ENCODE measurements around the gene PNMA8B.
A peak's percentile ranks its signal among the peaks of the same experiment; 100 is the strongest.

Gene PNMA8B

DNA sequence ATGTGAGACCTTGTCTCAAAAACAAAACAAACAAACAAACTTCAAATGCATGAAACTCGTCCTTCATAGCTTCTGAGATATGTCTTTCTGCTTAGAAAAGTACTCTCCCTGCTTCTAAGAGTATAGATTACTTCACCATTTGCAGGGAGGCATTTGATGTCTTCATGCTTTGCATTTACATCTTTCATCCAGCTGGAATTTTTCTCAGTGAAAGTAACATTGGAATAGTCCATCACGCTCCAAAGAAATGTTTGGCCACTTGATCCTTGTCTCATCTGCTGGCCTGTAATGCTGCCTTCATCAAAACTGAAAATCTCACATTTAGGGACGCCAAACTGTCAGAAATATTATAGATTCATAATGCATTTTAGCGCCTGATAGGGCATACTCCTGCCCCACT lies 43.5 kb downstream of the PNMA8B start:
- POLR2A ChIA-PET = no interaction called here
- H3K4me3 ChIP-seq (ENCODE audit: low read depth, low read length) = no peak overlapping the region
- TF ChIP-seq ZNF623 (tag by site-specific recombination; IDR thresholded peaks at IDR 0.05) (no peak), ZNF404 (tag by site-specific recombination; IDR thresholded peaks at IDR 0.05) (no peak), KLF16 (tag by site-specific recombination; IDR thresholded peaks at IDR 0.05) (no peak), KLF10 (tag by site-specific recombination; IDR thresholded peaks at IDR 0.05) (no peak), ZNF596 (tag by site-specific recombination; IDR thresholded peaks at IDR 0.05) (no peak), ZNF16 (tag by site-specific recombination; IDR thresholded peaks at IDR 0.05; ENCODE audit: low read depth) (no peak), ZNF121 (tag by site-specific recombination; IDR thresholded peaks at IDR 0.05) (no peak)
- TF ChIP-seq, protein P1, sequence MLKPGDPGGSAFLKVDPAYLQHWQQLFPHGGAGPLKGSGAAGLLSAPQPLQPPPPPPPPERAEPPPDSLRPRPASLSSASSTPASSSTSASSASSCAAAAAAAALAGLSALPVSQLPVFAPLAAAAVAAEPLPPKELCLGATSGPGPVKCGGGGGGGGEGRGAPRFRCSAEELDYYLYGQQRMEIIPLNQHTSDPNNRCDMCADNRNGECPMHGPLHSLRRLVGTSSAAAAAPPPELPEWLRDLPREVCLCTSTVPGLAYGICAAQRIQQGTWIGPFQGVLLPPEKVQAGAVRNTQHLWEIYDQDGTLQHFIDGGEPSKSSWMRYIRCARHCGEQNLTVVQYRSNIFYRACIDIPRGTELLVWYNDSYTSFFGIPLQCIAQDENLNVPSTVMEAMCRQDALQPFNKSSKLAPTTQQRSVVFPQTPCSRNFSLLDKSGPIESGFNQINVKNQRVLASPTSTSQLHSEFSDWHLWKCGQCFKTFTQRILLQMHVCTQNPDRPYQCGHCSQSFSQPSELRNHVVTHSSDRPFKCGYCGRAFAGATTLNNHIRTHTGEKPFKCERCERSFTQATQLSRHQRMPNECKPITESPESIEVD (tag by site-specific recombination; IDR thresholded peaks at IDR 0.05) = no peak
- no peaks in the 10 kb centered on the region for H3K36me3 ChIP-seq (ENCODE audit: control insufficient read depth in 2 of 2, insufficient read depth in 1 of 2, low read length in 2 of 2)
- H3K4me1 ChIP-seq (ENCODE audit: control insufficient read depth, insufficient read depth, low read length) = no peaks in the 10 kb centered on the region
- H3K27ac ChIP-seq (ENCODE audit: extremely low read depth, low read depth, low read length) = no peak overlapping the region
- H3K9me3 ChIP-seq (ENCODE audit: control insufficient read depth, insufficient read depth, low read depth, low read length) = no peaks in the 10 kb centered on the region
- CTCF ChIA-PET = interaction anchor here (0.7 to 2.1 kb wide), 4 partner anchors 48 to 1113 kb away, joined by 3 to 6 read pairs (median 4); no protein-coding TSS in a partner anchor

DNA sequence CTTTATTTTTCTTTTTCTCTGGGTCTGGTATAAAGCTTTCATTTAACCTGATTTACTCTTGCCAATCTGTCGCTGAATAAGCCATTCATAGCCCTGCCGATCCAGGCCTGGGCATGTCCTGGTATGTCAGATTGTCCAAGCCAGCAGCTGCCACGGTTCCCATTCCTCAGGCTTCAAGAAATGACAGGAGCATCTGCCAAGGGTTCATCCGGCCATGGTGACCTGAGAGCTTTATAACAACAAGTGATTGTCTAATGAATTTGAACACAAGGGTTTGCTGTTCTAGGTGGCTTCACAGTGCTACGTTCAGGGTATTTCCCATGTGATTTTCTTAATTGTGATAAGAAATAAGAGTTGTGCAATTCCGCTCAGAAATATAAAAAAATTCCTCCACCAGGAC lies 44.3 kb downstream of the PNMA8B start:
- TF ChIP-seq ZNF426 (tag by site-specific recombination; IDR thresholded peaks at IDR 0.05) (no peak), ZNF24 (tag by site-specific recombination; IDR thresholded peaks at IDR 0.05) (no peak), ZNF140 (tag by site-specific recombination; IDR thresholded peaks at IDR 0.05) (peak; percentile 78)
- Histone ChIP-seq H3K4me1 (ENCODE audit: control insufficient read depth, insufficient read depth, low read length) (no peaks in the 10 kb centered on the region), H3K36me3 (ENCODE audit: control insufficient read depth in 2 of 2, insufficient read depth in 1 of 2, low read length in 2 of 2) (no peaks in the 10 kb centered on the region), H3K4me3 (ENCODE audit: low read depth, low read length) (no peak overlapping the region), H3K27ac (ENCODE audit: extremely low read depth, low read depth, low read length) (no peak overlapping the region), H3K9me3 (ENCODE audit: control insufficient read depth, insufficient read depth, low read depth, low read length) (no peaks in the 10 kb centered on the region)
- ChIA-PET CTCF (interaction anchor here (0.6 to 2.1 kb wide), 5 partner anchors 55 to 171 kb away, joined by 3 to 6 read pairs (median 3); no protein-coding TSS in a partner anchor), POLR2A (interaction anchor here (0.6 kb wide), 1 partner anchor 214 kb away, joined by 3 read pairs; no protein-coding TSS in a partner anchor)

DNA sequence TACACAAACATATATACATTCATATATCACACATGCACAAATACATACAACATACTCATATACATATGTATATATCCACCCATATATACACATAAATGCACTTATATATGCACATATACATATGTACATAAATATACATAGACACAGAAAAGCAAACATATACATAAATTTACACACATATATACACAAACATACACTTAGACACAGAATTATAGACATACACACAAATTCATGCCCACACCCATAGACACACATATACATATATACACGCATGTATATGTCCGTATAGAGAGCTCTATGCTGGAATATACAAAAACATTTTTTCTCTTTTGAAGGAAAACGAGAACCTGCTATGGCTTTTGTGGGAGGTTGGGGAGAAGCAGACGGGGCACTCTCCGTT lies 44.9 kb downstream of the PNMA8B start:
- no peak overlapping the region for H3K4me3 ChIP-seq (ENCODE audit: low read depth, low read length)
- TF ChIP-seq, protein P2, sequence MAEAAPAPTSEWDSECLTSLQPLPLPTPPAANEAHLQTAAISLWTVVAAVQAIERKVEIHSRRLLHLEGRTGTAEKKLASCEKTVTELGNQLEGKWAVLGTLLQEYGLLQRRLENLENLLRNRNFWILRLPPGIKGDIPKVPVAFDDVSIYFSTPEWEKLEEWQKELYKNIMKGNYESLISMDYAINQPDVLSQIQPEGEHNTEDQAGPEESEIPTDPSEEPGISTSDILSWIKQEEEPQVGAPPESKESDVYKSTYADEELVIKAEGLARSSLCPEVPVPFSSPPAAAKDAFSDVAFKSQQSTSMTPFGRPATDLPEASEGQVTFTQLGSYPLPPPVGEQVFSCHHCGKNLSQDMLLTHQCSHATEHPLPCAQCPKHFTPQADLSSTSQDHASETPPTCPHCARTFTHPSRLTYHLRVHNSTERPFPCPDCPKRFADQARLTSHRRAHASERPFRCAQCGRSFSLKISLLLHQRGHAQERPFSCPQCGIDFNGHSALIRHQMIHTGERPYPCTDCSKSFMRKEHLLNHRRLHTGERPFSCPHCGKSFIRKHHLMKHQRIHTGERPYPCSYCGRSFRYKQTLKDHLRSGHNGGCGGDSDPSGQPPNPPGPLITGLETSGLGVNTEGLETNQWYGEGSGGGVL (tag by site-specific recombination; IDR thresholded peaks at IDR 0.05) = no peak
- TF ChIP-seq EGR2 (tag by site-specific recombination; IDR thresholded peaks at IDR 0.05; ENCODE audit: low read depth) (no peak), ZNF169 (tag by site-specific recombination; IDR thresholded peaks at IDR 0.05) (no peak), ZNF610 (tag by site-specific recombination; IDR thresholded peaks at IDR 0.05; ENCODE audit: borderline replicate concordance) (no peak), ZNF660 (tag by site-specific recombination; IDR thresholded peaks at IDR 0.05) (no peak), ZBTB8A (tag by site-specific recombination; IDR thresholded peaks at IDR 0.05) (no peak), GLIS2 (tag by site-specific recombination; IDR thresholded peaks at IDR 0.05) (no peak)
- no peak overlapping the region for H3K27ac ChIP-seq (ENCODE audit: extremely low read depth, low read depth, low read length)
- H3K9me3 ChIP-seq (ENCODE audit: control insufficient read depth, insufficient read depth, low read depth, low read length) = no peaks in the 10 kb centered on the region
- H3K36me3 ChIP-seq (ENCODE audit: control insufficient read depth in 2 of 2, insufficient read depth in 1 of 2, low read length in 2 of 2) = no peaks in the 10 kb centered on the region
- POLR2A ChIA-PET = no interaction called here
- no peaks in the 10 kb centered on the region for H3K4me1 ChIP-seq (ENCODE audit: control insufficient read depth, insufficient read depth, low read length)
- CTCF ChIA-PET = interaction anchor here (0.6 to 2.1 kb wide), 4 partner anchors 55 to 171 kb away, joined by 3 to 6 read pairs (median 4); no protein-coding TSS in a partner anchor

All from HEK293 (cell line).